Stomach (tissue), 9 donors: ENCODE measurements around the gene TMEM101. TPM values are rescaled to one million over a fixed set of nuclear protein-coding genes. Genes with fewer than 3 reads are reported as not detected.

Experiments
- DNase-seq, 2 donors: peaks; one replicate each; pipeline versions ENCODE4 v3.0.0 to v3.0.0-alpha.2; 2013 to 2019
- H3K27ac ChIP-seq, 5 donors: fragments of 200-600 bp in 4 of 5; sonication (generic) in 4 of 5; one replicate each; pipeline ENCODE4 v1.5.1; 2013 to 2019; ENCODE audit warnings: mild to moderate bottlenecking in 1 of 5, moderate library complexity in 1 of 5
- H3K27me3 ChIP-seq, 3 donors: fragments of 200-600 bp; sonication (generic); one replicate each; pipeline ENCODE4 v1.5.1; 2017 to 2019; ENCODE audit warnings: mixed run types in 1 of 3
- H3K36me3 ChIP-seq, 4 donors: fragments of 200-600 bp; sonication (generic); 1 replicate in 3 of 4; 2 replicates in 1 of 4; pipeline ENCODE4 v1.5.1; 2016 to 2019
- H3K4me1 ChIP-seq, 4 donors: fragments of 200-600 bp; sonication (generic); one replicate each; pipeline ENCODE4 v1.5.1; 2016 to 2019
- H3K4me3 ChIP-seq, 4 donors: fragments of 200-600 bp; sonication (generic) in 3 of 4; one replicate each; pipeline ENCODE4 v1.5.1; 2016 to 2019; ENCODE audit warnings: mild to moderate bottlenecking in 1 of 4
- H3K9me3 ChIP-seq, 4 donors: fragments of 200-600 bp; sonication (generic); one replicate each; pipeline ENCODE4 v1.5.1; 2016 to 2019
- EP300 ChIP-seq: sonication (generic); formaldehyde crosslinking; IDR thresholded peaks from one replicate; pipeline ENCODE4 v1.6.1; 2017; ENCODE audit warnings: antibody characterized with exemption
- POLR2A ChIP-seq, 4 donors: fragments of 450-650 bp; IDR thresholded peaks; one replicate each; pipeline ENCODE4 v1.6.1; 2016; ENCODE audit warnings: antibody characterized with exemption in 4 of 4, control low read depth in 2 of 4, mild to moderate bottlenecking in 1 of 4, moderate library complexity in 1 of 4
- POLR2AphosphoS5 ChIP-seq, 3 donors: sonication (generic); formaldehyde crosslinking; IDR thresholded peaks; one replicate each; pipeline ENCODE4 v1.6.1; 2016; ENCODE audit warnings: antibody characterized with exemption in 3 of 3
- WGBS, 5 donors: extraction: QIAGEN DNeasy Blood & Tissue Kit in 3 of 5; methylation state at CpG; one replicate each; pipeline versions ENCODE4 v1.1.5 to v1.1.7; 2013 to 2018; 5-methylcytosine and 5-hydroxymethylcytosine counted together
- intact Hi-C: fragments of 100-400 bp; cut with DNase I; formaldehyde crosslinking; loops from one replicate; pipeline ENCODE4 v1.15.1; 2023; ENCODE audit warnings: low total_unique reads
- polyA plus RNA-seq, 3 donors: library from polyadenylated mRNA; stranded (reverse); fragments of 200-250 nt; gene quantifications; one replicate each; pipeline ENCODE4 v1.2.3, GENCODE V29; 2013
- total RNA-seq, 5 donors: library from RNA; depleted of rRNA; stranded (reverse); fragments of >200 nt; gene quantifications; one replicate each; pipeline versions ENCODE4 v1.1.0 to v1.2.3, GENCODE V29; 2014 to 2016
- TF ChIP-seq, protein P1 (sequence below), 7 experiments: fragments of 450-650 bp in 4 of 7; fragments of 200-600 bp in 3 of 7; sonication (generic) in 3 of 7; IDR thresholded peaks; one replicate each; pipeline ENCODE4 v1.5.1; 2016 to 2019; ENCODE audit warnings: antibody characterized with exemption in 7 of 7, control low read depth in 2 of 7, mild to moderate bottlenecking in 1 of 7
- donor health status: healthy with polysubstance abuse.
- donor health status: Bipolar disorder and iron deficiency.
- donor health status: healthy.

Gene TMEM101
- total and polyA plus RNA-seq, 8 donors: 1.8 to 41.9 (median 29.8) TPM

DNA sequence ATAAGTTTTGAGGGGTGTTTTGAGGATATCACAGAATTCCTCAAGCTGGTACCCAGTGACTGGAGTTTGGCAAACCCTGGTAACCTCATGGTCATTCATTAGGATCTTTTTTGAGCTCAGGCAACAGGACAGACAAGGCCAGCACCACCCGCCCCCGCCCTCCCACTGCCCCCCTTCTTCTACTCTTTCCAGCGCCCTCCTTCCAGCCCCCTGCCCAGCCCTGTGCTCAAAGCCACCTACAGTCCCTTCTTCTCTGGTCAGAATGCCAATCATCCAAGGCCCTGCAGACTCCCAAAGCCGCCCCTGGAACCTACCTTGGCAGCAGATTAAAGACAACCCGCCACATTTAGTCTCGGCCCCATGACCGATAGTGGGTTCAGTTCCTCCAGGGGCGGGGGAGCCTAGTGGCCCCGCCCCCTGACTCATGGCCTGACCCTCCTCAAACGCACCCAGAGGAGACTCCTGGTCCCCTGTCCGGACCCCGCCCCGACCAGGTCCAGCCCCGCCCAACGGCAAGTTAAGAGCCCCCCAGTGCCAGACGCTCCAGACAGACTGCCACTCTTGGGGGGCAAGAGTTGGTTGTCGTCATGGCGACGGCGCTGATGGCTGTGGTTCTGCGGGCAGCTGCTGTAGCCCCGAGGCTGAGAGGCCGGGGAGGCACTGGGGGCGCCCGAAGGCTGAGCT lies 10.5 kb downstream of the TMEM101 start, which contains the start of gene NAGS:
NAGS (plus strand) TSS at position 546 of the 684 bp plus-strand sequence; CDS start at position 588, 42 bp downstream.
- H3K9me3 ChIP-seq: no peaks in the 10 kb centered on the region
- intact Hi-C loops: no loop called here
- H3K4me3 ChIP-seq: peak within 1 kb of the TSS; percentile 52 to 66 (median 57)
- H3K36me3 ChIP-seq: peaks cover 0 to 2% (median under 1%) of the 10 kb centered on the region in 4 donors
- TF ChIP-seq EP300 (no peak), POLR2A (IDR thresholded peaks at IDR 0.05) (no peak), POLR2AphosphoS5 (IDR thresholded peaks at IDR 0.05) (no peak)
- TF ChIP-seq, protein P1, sequence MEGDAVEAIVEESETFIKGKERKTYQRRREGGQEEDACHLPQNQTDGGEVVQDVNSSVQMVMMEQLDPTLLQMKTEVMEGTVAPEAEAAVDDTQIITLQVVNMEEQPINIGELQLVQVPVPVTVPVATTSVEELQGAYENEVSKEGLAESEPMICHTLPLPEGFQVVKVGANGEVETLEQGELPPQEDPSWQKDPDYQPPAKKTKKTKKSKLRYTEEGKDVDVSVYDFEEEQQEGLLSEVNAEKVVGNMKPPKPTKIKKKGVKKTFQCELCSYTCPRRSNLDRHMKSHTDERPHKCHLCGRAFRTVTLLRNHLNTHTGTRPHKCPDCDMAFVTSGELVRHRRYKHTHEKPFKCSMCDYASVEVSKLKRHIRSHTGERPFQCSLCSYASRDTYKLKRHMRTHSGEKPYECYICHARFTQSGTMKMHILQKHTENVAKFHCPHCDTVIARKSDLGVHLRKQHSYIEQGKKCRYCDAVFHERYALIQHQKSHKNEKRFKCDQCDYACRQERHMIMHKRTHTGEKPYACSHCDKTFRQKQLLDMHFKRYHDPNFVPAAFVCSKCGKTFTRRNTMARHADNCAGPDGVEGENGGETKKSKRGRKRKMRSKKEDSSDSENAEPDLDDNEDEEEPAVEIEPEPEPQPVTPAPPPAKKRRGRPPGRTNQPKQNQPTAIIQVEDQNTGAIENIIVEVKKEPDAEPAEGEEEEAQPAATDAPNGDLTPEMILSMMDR (IDR thresholded peaks at IDR 0.05): no peak
- H3K27ac ChIP-seq: peak within 1 kb of the TSS in 1 of 5 donors; percentile 18
- DNase-seq: peak in 1 of 2 donors; percentile 71
- H3K27me3 ChIP-seq: peaks cover 14 to 54% (median 25%) of the 10 kb centered on the region in 3 donors
- 6 to 18% (median 7%) methylated on average over 6 to 25 of the region's 25 CpGs for WGBS, 5 donors
- peaks cover 35 to 45% (median 41%) of the 10 kb centered on the region in 4 donors for H3K4me1 ChIP-seq

DNA sequence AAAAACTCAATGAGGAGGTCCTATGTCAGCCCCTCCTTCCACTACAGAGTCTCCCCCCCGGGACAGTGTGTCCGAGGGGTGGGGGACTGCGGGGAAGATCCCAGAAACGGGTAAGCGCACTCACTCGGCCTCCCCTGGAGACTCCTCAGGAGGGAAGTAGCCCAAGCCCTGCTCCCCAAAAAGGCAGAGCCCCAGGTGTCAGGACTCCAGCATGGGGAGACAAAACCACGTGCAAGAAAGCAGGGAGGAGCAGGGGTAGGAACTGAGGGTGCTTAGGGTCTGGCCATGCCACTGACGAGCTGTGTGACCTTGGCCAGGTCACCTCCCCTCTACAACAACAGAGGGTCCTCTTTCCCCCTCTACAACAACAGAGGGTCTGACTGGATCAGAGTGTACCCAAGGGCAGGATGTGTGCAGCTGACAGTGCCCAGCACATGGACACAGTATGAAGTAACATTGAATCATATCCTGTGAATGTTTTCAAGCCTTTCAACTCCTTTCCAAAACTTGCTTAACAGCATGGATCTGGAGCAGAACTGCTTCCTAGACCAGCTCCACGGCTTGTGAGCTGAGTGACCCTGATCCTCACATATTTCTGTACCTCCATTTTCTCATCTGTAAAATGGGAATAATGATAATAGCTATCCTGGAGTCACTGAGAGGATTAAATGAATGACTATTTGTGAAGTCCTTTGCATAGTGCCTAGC lies 12.5 kb downstream of the TMEM101 start:
- DNase-seq: no peak
- no peak overlapping the region for H3K27ac ChIP-seq
- intact Hi-C loops: no loop called here
- peaks cover 27 to 32% (median 30%) of the 10 kb centered on the region in 4 donors for H3K4me1 ChIP-seq
- H3K4me3 ChIP-seq: no peak overlapping the region
- WGBS, 5 donors: 73 to 79% (median 76%) methylated on average over 7 to 9 of the region's 9 CpGs
- no peaks in the 10 kb centered on the region for H3K9me3 ChIP-seq
- TF ChIP-seq, protein P1 (IDR thresholded peaks at IDR 0.05): no peak
- TF ChIP-seq POLR2A (IDR thresholded peaks at IDR 0.05): no peak
- TF ChIP-seq POLR2AphosphoS5 (IDR thresholded peaks at IDR 0.05): no peak
- no peak for TF ChIP-seq EP300
- no peaks in the 10 kb centered on the region for H3K36me3 ChIP-seq
- peaks cover 14 to 49% (median 25%) of the 10 kb centered on the region in 3 donors for H3K27me3 ChIP-seq

DNA sequence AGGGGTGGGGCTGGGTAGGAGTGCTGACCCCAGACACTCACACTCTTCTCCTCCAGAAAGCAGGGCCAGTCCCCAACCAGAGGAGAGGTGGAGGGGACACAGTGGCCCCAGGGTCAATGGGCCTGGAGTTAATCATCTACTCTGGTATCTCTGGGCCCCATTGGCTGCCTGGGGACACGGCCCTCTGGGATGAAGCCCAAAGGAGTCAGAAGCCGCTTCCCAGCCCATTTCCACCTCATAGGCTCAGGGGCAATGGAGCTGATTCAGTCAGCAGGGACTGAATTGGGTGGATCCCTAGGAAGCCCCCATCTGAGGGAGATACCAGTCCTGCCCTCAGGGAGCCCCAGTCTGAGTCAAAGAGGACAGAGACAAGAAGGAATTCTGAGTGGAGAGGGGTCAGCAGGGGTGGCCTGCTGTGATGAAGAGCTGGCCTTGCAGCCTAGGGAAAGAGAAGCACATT lies 13.3 kb downstream of the TMEM101 start:
- intact Hi-C loops: no loop called here
- Histone ChIP-seq H3K36me3 (no peaks in the 10 kb centered on the region), H3K4me3 (no peak overlapping the region), H3K4me1 (peaks cover 23 to 24% (median 24%) of the 10 kb centered on the region in 4 donors), H3K9me3 (no peaks in the 10 kb centered on the region), H3K27me3 (peaks cover 14 to 43% (median 25%) of the 10 kb centered on the region in 3 donors), H3K27ac (no peak overlapping the region)
- WGBS, 5 donors: 59 to 78% (median 71%) methylated on average over 2 of the region's 2 CpGs
- TF ChIP-seq, protein P1 (IDR thresholded peaks at IDR 0.05): no peak
- TF ChIP-seq EP300 (no peak), POLR2A (IDR thresholded peaks at IDR 0.05) (no peak), POLR2AphosphoS5 (IDR thresholded peaks at IDR 0.05) (no peak)
- DNase-seq: no peak

DNA sequence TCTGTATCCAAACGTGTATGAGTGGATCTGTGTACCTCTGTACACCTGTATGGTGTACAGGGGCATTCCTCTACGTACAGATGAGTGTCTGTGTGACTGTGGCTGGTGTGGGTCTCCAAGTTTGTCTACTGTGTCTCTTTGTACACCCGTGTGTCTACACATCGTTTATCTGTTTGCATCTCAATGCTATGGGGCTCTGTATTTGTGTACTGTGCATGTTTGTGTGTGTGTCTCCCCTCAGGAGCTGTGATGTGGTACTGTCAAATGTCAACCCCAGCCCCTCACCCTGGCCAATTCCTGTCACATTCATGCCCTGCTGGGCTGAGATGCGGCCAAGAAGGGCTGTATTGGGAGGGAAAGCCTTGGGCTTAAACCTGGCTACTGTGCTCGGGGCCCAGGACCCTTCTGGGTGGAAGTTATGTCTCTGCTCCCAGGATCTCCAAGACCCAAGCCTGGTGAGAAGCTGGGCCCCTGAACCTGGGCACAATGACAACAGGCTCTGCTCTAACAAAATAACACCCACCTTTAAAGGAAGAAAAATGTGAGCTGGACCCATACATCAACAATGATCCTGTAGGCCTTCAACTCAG lies 13.8 kb downstream of the TMEM101 start:
- DNase-seq: no peak
- H3K4me3 ChIP-seq: no peak overlapping the region
- H3K4me1 ChIP-seq: peaks cover 18 to 19% (median 18%) of the 10 kb centered on the region in 4 donors
- peaks cover 14 to 38% (median 23%) of the 10 kb centered on the region in 3 donors for H3K27me3 ChIP-seq
- intact Hi-C loops: no loop called here
- TF ChIP-seq POLR2AphosphoS5 (IDR thresholded peaks at IDR 0.05) (no peak), EP300 (no peak), POLR2A (IDR thresholded peaks at IDR 0.05) (no peak)
- TF ChIP-seq, protein P1 (IDR thresholded peaks at IDR 0.05): no peak
- 69 to 73% (median 70%) methylated on average over 5 to 6 of the region's 6 CpGs for WGBS, 5 donors
- H3K27ac ChIP-seq: no peak overlapping the region
- H3K9me3 ChIP-seq: no peaks in the 10 kb centered on the region
- H3K36me3 ChIP-seq: no peaks in the 10 kb centered on the region
